Spleen (tissue), 11 donors: Measurements from ENCODE around the gene ATP6V0B. TPM values are rescaled to one million over a fixed set of nuclear protein-coding genes. Genes with fewer than 3 reads are reported as not detected.

Source experiments
- DNase-seq: peaks from one replicate; pipeline ENCODE4 v3.0.0-alpha.2; 2020
- H3K27ac ChIP-seq, 8 donors: fragments of 200-600 bp; sonication (generic) in 7 of 8; 1 replicate in 4 of 8; 2 replicates in 4 of 8; pipeline versions ENCODE4 v1.5.0 to v1.8.0; 2016 to 2021; ENCODE audit warnings: inconsistent platforms in 4 of 8, mild to moderate bottlenecking in 4 of 8, moderate library complexity in 1 of 8
- H3K27me3 ChIP-seq, 7 donors: fragments of 200-600 bp; sonication (generic) in 6 of 7; replicated peaks in 1 of 7; 1 replicate in 4 of 7; 2 replicates in 3 of 7; pipeline versions ENCODE4 v1.5.0 to v1.8.0; 2016 to 2021; ENCODE audit warnings: inconsistent platforms in 3 of 7, mild to moderate bottlenecking in 1 of 7
- H3K36me3 ChIP-seq, 6 donors: fragments of 200-600 bp; sonication (generic) in 5 of 6; 1 replicate in 4 of 6; 2 replicates in 2 of 6; pipeline versions ENCODE4 v1.5.0 to v1.8.0; 2016 to 2021; ENCODE audit warnings: inconsistent platforms in 2 of 6
- H3K4me1 ChIP-seq, 6 donors: fragments of 200-600 bp; sonication (generic) in 5 of 6; 1 replicate in 3 of 6; 2 replicates in 3 of 6; pipeline versions ENCODE4 v1.5.0 to v1.8.0; 2016 to 2021; ENCODE audit warnings: inconsistent platforms in 3 of 6
- H3K4me3 ChIP-seq, 8 donors: fragments of 200-600 bp; sonication (generic) in 7 of 8; 1 replicate in 4 of 8; 2 replicates in 4 of 8; pipeline versions ENCODE4 v1.5.0 to v1.8.0; 2016 to 2021; ENCODE audit warnings: inconsistent platforms in 4 of 8, mild to moderate bottlenecking in 4 of 8, moderate library complexity in 2 of 8
- H3K9me3 ChIP-seq, 8 donors: fragments of 200-600 bp; sonication (generic) in 7 of 8; 1 replicate in 4 of 8; 2 replicates in 4 of 8; pipeline versions ENCODE4 v1.5.0 to v1.8.0; 2016 to 2021; ENCODE audit warnings: inconsistent platforms in 4 of 8
- CTCF ChIP-seq, 11 experiments: fragments of 200-600 bp in 7 of 11; fragments of 450-650 bp in 4 of 11; sonication (generic) in 4 of 11; IDR thresholded peaks in 8 of 11; conservative IDR thresholded peaks in 3 of 11; 1 replicate in 7 of 11; 2 replicates in 4 of 11; pipeline versions ENCODE4 v1.4.0 to v1.8.0; 2016 to 2021; ENCODE audit warnings: antibody characterized with exemption in 11 of 11, inconsistent platforms in 4 of 11, mild to moderate bottlenecking in 1 of 11
- POLR2A ChIP-seq, 3 donors: fragments of 450-650 bp; IDR thresholded peaks; one replicate each; pipeline ENCODE4 v1.5.1; 2017; ENCODE audit warnings: antibody characterized with exemption in 3 of 3, mild to moderate bottlenecking in 1 of 3
- POLR2AphosphoS5 ChIP-seq, 3 donors: sonication (generic); formaldehyde crosslinking; IDR thresholded peaks; one replicate each; pipeline ENCODE4 v1.5.1; 2017; ENCODE audit warnings: antibody characterized with exemption in 3 of 3
- WGBS, 5 donors: extraction: QIAGEN DNeasy Blood & Tissue Kit in 3 of 5; methylation state at CpG; one replicate each; pipeline versions ENCODE4 v1.1.5 to v1.1.7; 2013 to 2018; 5-methylcytosine and 5-hydroxymethylcytosine counted together
- intact Hi-C: fragments of 100-400 bp; cut with DNase I; formaldehyde crosslinking; loops from one replicate; pipeline ENCODE4 v1.15.0; 2023; ENCODE audit warnings: low total_unique reads
- polyA plus RNA-seq, 3 donors: library from polyadenylated mRNA; stranded (reverse); fragments of 200-250 nt; gene quantifications; one replicate each; pipeline ENCODE4 v1.2.1, GENCODE V29; 2013
- total RNA-seq, 7 donors: library from RNA; depleted of rRNA in 3 of 7; stranded (reverse); fragments of >200 nt in 3 of 7; fragmentation: NEBNext Ultra II Directional in 4 of 7; extraction: Animal tissue kit (Norgen Biotek cat#: 25700) in 4 of 7; gene quantifications; one replicate each; pipeline versions ENCODE4 v1.1.0 to v1.2.1, GENCODE V29; 2016 to 2021
- donor health status: healthy with polysubstance abuse.
- donor health status: DM: no; HTN: no; CAD: no; lungs with moderate emphysema.
- donor health status: DM: no; HTN: no; CAD: no.
- donor health status: Bipolar disorder and iron deficiency.
- donor health status: healthy.
- donor health status: DM: no; HTN: no; CAD: no.
- donor health status: DM: yes; HTN: yes; CAD: no.

Gene ATP6V0B
- total and polyA plus RNA-seq, 10 donors, result 124 to 219 (median 177) TPM

- H3K4me3 ChIP-seq, result peak overlapping the region in 7 of 8 donors; percentile 78 to 97 (median 95)
These were observed 3.8 kb upstream of the ATP6V0B start for GRCh38 chr1:43970911-43971310.

GRCh38 chr1:43971336-43971980, 3.3 kb upstream of the ATP6V0B start:
- TF ChIP-seq POLR2A (IDR thresholded peaks at IDR 0.05), result no peak
- TF ChIP-seq CTCF (IDR thresholded peaks at IDR 0.05 in 8 of 11, conservative IDR thresholded peaks at IDR 0.05 in 3 of 11), result no peak
- TF ChIP-seq POLR2AphosphoS5 (IDR thresholded peaks at IDR 0.05), result no peak
- no peak overlapping the region for H3K27ac ChIP-seq
- DNase-seq, result peak; percentile 83
- H3K4me3 ChIP-seq, result peak overlapping the region in 1 of 8 donors; percentile 97
- peaks cover 0 to 47% (median 15%) of the 10 kb centered on the region in 6 donors for H3K36me3 ChIP-seq
- intact Hi-C loops, result no loop called here
- WGBS, 5 donors, result 95 to 97% (median 95%) methylated on average over 12 to 17 of the region's 17 CpGs
- peaks cover 26 to 54% (median 40%) of the 10 kb centered on the region in 6 donors for H3K4me1 ChIP-seq
- no peaks in the 10 kb centered on the region for H3K27me3 ChIP-seq
- H3K9me3 ChIP-seq, result no peaks in the 10 kb centered on the region

More at GRCh38 chr1:43970911-43971310, 3.8 kb upstream of the ATP6V0B start:
- H3K36me3 ChIP-seq, result peaks cover 0 to 47% (median 12%) of the 10 kb centered on the region in 6 donors
- TF ChIP-seq CTCF (IDR thresholded peaks at IDR 0.05 in 8 of 11, conservative IDR thresholded peaks at IDR 0.05 in 3 of 11), result no peak
- no peak for TF ChIP-seq POLR2AphosphoS5 (IDR thresholded peaks at IDR 0.05)
- no peak for TF ChIP-seq POLR2A (IDR thresholded peaks at IDR 0.05)
- no peak overlapping the region for H3K27ac ChIP-seq
- WGBS, 5 donors, result 83 to 93% (median 88%) methylated on average over 9 of the region's 9 CpGs
- H3K4me1 ChIP-seq, result peaks cover 21 to 49% (median 35%) of the 10 kb centered on the region in 6 donors
- intact Hi-C loops, result no loop called here
- no peaks in the 10 kb centered on the region for H3K27me3 ChIP-seq
- H3K9me3 ChIP-seq, result no peaks in the 10 kb centered on the region
- no peak for DNase-seq

GRCh38 chr1:43973981-43974442, 748 bp upstream of the ATP6V0B start:
- peaks cover 0 to 53% (median 28%) of the 10 kb centered on the region in 6 donors for H3K36me3 ChIP-seq
- intact Hi-C loops, result no loop called here
- 36 to 41% (median 38%) methylated on average over 9 of the region's 9 CpGs for WGBS, 5 donors
- no peaks in the 10 kb centered on the region for H3K9me3 ChIP-seq
- H3K27ac ChIP-seq, result peak overlapping the region; percentile 91 to 100 (median 97)
- H3K4me3 ChIP-seq, result peak overlapping the region; percentile 77 to 95 (median 88)
- H3K4me1 ChIP-seq, result peaks cover 41 to 79% (median 64%) of the 10 kb centered on the region in 6 donors
- TF ChIP-seq POLR2A (IDR thresholded peaks at IDR 0.05) (no peak), POLR2AphosphoS5 (IDR thresholded peaks at IDR 0.05) (no peak), CTCF (IDR thresholded peaks at IDR 0.05 in 8 of 11, conservative IDR thresholded peaks at IDR 0.05 in 3 of 11) (no peak)
- no peaks in the 10 kb centered on the region for H3K27me3 ChIP-seq
- no peak for DNase-seq

- peaks cover 0 to 53% (median 28%) of the 10 kb centered on the region in 6 donors for H3K36me3 ChIP-seq
- H3K27ac ChIP-seq, result peak overlapping the region; percentile 91 to 100 (median 97)
- H3K9me3 ChIP-seq, result no peaks in the 10 kb centered on the region
- H3K4me1 ChIP-seq, result peaks cover 38 to 77% (median 66%) of the 10 kb centered on the region in 6 donors
- peak overlapping the region; percentile 77 to 95 (median 88) for H3K4me3 ChIP-seq
- peaks cover 0 to 6% (median 0%) of the 10 kb centered on the region in 7 donors for H3K27me3 ChIP-seq
- peak; percentile 95 for DNase-seq
- intact Hi-C loops, result no loop called here
- TF ChIP-seq POLR2AphosphoS5 (IDR thresholded peaks at IDR 0.05), result no peak
- no peak for TF ChIP-seq POLR2A (IDR thresholded peaks at IDR 0.05)
- no peak for TF ChIP-seq CTCF (IDR thresholded peaks at IDR 0.05 in 8 of 11, conservative IDR thresholded peaks at IDR 0.05 in 3 of 11)
- 0 to 3% (median 1%) methylated on average over 31 to 34 of the region's 34 CpGs for WGBS, 5 donors
These were observed 645 bp downstream of the ATP6V0B start for GRCh38 chr1:43975249-43975961.
